Suprapubic skin (tissue), 4 donors: ENCODE results near the gene ARHGAP12.

Source experiments
- CTCF ChIP-seq, 2 donors: fragments of 200-600 bp in 1 of 2; fragments of 450-650 bp in 1 of 2; sonication (generic) in 1 of 2; IDR thresholded peaks; one replicate each; pipeline ENCODE4 v1.5.1; 2016 to 2019; ENCODE audit warnings: antibody characterized with exemption in 2 of 2, mild to moderate bottlenecking in 1 of 2, moderate library complexity in 1 of 2
- POLR2A ChIP-seq, 2 donors: fragments of 450-650 bp; IDR thresholded peaks; one replicate each; pipeline ENCODE4 v1.6.1; 2017; ENCODE audit warnings: antibody characterized with exemption in 2 of 2, mild to moderate bottlenecking in 2 of 2, moderate library complexity in 2 of 2
- POLR2AphosphoS5 ChIP-seq, 3 donors: sonication (generic); formaldehyde crosslinking; IDR thresholded peaks; one replicate each; pipeline ENCODE4 v1.6.1; 2017; ENCODE audit warnings: antibody characterized with exemption in 3 of 3

GRCh38 chr10:31866118-31866670 is 62.4 kb downstream of the ARHGAP12 start:
- TF ChIP-seq POLR2A (IDR thresholded peaks at IDR 0.05), result no peak
- TF ChIP-seq CTCF (IDR thresholded peaks at IDR 0.05), result no peak
- no peak for TF ChIP-seq POLR2AphosphoS5 (IDR thresholded peaks at IDR 0.05)
